ENCODE data around the gene INPP5J. TPM values are rescaled to one million over a fixed set of nuclear protein-coding genes. Genes with fewer than 3 reads are reported as not detected.

INPP5J gene
- total RNA-seq, 4 donors from 2014 or later: 1.4 to 4.2 (median 2.9) TPM

DNA sequence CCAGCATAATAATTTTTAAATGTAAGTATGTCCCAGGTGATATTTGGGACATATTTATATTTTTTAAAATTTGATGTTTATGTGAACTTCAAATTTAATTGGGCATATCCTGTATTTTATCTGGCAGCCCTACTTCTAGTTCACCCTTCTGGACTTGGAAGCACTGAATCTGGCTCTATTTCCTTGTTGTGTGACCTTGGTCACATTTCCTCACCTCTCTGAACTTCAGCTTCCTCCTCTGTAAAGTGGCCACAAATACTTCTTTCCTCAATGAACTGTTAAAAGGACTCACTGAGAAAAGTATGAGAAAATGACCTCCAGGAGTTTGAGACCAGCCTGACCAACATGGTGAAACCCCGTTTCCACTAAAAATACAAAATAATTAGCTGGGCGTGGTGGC is 29.1 kb downstream of the INPP5J start:
- intact Hi-C loops (cut with DNase I; ENCODE audit: low total_unique reads): no loop called here
- 89 to 92% methylated on average over 2 of the region's 2 CpGs for WGBS, 2 donors
- no peak overlapping the region for H3K4me3 ChIP-seq (ENCODE audit: low read depth, poor library complexity, severe bottlenecking)
- no peak for TF ChIP-seq POLR2A (IDR thresholded peaks at IDR 0.05)
- TF ChIP-seq, protein P1, sequence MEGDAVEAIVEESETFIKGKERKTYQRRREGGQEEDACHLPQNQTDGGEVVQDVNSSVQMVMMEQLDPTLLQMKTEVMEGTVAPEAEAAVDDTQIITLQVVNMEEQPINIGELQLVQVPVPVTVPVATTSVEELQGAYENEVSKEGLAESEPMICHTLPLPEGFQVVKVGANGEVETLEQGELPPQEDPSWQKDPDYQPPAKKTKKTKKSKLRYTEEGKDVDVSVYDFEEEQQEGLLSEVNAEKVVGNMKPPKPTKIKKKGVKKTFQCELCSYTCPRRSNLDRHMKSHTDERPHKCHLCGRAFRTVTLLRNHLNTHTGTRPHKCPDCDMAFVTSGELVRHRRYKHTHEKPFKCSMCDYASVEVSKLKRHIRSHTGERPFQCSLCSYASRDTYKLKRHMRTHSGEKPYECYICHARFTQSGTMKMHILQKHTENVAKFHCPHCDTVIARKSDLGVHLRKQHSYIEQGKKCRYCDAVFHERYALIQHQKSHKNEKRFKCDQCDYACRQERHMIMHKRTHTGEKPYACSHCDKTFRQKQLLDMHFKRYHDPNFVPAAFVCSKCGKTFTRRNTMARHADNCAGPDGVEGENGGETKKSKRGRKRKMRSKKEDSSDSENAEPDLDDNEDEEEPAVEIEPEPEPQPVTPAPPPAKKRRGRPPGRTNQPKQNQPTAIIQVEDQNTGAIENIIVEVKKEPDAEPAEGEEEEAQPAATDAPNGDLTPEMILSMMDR (IDR thresholded peaks at IDR 0.05): no peak
- no peak for DNase-seq (ENCODE audit: low spot score in 2 of 2)

DNA sequence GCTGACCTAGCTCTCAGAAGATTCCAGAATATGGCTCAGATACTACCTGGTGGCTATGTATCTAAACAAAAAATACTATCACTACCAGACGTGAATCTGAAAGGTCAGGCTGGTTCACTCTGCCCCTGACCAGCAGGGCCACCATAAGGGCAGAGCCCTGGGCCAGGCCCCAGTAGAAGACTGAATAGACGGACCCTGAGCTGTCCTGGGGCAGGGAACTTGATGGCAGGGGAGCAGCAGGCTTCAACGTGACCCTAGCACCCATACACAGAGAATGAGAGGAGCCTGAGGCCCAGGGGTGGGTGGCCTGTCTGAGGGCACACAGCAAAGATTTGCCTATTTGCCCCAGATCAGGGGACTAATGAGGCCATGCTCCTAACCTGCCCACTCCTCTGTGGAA is 30.6 kb downstream of the INPP5J start:
- H3K4me3 ChIP-seq (ENCODE audit: low read depth, poor library complexity, severe bottlenecking): no peak overlapping the region
- intact Hi-C loops (cut with DNase I; ENCODE audit: low total_unique reads): no loop called here
- no peak for DNase-seq (ENCODE audit: low spot score in 2 of 2)
- 76 to 83% methylated on average over 3 of the region's 3 CpGs for WGBS, 2 donors
- no peak for TF ChIP-seq POLR2A (IDR thresholded peaks at IDR 0.05)
- TF ChIP-seq, protein P1 (IDR thresholded peaks at IDR 0.05): no peak

DNA sequence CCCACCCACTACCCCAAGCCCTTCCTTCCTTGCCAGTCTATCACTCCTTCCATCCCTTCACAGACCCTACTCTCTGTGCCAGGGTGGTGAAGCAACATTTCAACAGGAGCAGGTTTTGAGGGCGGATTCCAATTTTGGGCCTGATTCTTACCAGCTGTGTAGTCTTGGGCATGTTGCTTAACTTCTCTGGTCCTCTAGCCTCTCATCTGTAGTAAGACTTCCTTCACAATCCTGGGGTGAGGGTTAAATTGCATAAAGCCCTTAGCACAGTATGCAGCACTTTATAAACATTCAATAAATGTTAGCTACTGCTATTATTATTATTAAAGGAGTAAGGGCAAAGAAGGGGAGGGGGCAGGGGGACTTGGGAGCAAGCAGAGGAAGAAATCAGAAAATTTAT is 32.2 kb downstream of the INPP5J start:
- intact Hi-C loops (cut with DNase I; ENCODE audit: low total_unique reads): no loop called here
- 85 to 88% methylated on average over 1 of the region's 1 CpG for WGBS, 2 donors
- DNase-seq (ENCODE audit: low spot score in 2 of 2): no peak
- H3K4me3 ChIP-seq (ENCODE audit: low read depth, poor library complexity, severe bottlenecking): no peak overlapping the region
- TF ChIP-seq, protein P1 (IDR thresholded peaks at IDR 0.05): no peak
- TF ChIP-seq POLR2A (IDR thresholded peaks at IDR 0.05): no peak

DNA sequence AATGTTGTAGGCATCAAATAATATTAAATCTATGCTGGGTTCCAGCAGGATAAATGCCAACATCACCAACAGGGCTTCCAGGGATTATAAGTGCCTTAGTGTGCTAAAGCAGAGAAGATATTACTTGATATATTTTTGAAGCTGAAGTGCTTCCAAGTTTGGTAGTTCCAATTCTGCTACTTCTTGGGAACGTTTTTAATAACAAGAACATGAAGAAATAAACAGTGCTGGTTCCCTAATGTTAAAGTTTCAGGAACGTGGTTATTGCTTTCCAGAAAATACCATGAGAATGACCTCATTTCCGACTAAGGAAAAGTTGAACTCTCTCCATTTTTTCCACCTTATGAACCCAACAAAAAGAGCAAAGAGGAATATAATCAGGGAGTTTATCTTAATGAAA is 32.7 kb downstream of the INPP5J start:
- intact Hi-C loops (cut with DNase I; ENCODE audit: low total_unique reads): no loop called here
- DNase-seq (ENCODE audit: low spot score in 2 of 2): no peak
- H3K4me3 ChIP-seq (ENCODE audit: low read depth, poor library complexity, severe bottlenecking): no peak overlapping the region
- 8 to 9% methylated on average over 3 of the region's 3 CpGs for whole genome bisulfite sequencing, 2 donors
- TF ChIP-seq POLR2A (IDR thresholded peaks at IDR 0.05): no peak
- TF ChIP-seq, protein P1 (IDR thresholded peaks at IDR 0.05): no peak

DNA sequence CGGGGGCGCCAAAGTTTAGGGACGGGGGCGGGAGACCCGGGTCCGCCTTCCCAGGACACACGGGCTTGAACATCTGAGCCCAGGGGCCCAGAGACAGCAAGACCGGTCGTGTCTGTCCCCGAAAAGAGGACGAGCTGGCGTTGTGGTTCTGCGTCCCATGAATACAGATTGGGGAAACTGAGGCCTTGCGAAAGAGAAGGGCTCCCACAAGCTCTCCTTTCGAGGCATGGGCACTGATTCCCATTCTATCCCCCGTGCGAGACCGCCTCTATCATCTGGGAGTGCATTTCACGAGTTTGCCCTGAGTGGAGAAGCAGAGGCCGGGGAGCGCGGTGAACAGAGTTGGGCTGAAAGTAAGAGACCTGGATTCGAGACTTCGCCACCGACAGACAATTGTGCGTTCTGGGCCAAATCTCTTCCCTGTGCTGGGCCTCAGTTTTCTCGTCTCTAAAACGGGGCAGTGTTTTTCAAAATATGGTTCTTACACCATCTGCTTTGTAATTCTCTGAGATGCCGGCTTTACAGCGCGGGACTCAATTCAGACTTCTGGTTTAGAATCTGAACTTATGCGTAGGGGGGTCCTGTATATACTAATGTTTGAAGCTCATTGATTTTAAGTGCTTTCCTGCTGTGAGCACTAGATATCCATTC is 37.7 kb downstream of the INPP5J start:
- WGBS, 2 donors: 1 to 4% methylated on average over 32 of the region's 32 CpGs
- intact Hi-C loops (cut with DNase I; ENCODE audit: low total_unique reads): no loop called here
- DNase-seq (ENCODE audit: low spot score in 2 of 2): no peak

More for the DNA sequence above, 37.7 kb downstream of the INPP5J start:
- no peak for TF ChIP-seq POLR2A (IDR thresholded peaks at IDR 0.05)
- TF ChIP-seq, protein P1 (IDR thresholded peaks at IDR 0.05): no peak
- H3K4me3 ChIP-seq (ENCODE audit: low read depth, poor library complexity, severe bottlenecking): peak overlapping the region; percentile 64
